IPS DF 19.7 (cell line): ENCODE measurements around the gene PDIA5.
"Not testable (repeated sequence)": the region's sequence is repeated elsewhere in the genome, so short reads cannot be mapped to it uniquely, and the experiment has no call there.

Source experiments
- DNase-seq: peaks from one replicate; pipeline ENCODE4 v3.0.0-alpha.2; 2013; ENCODE audit warnings: low read depth, low spot score

PDIA5 gene

GRCh38 chr3:123148772-123149171, 81.9 kb downstream of the PDIA5 start:
- DNase-seq: no peak

- DNase-seq: no peak
Measured at GRCh38 chr3:123149525-123149924, 82.7 kb downstream of the PDIA5 start.

GRCh38 chr3:123150449-123151215, 83.8 kb downstream of the PDIA5 start:
- no peak for DNase-seq

GRCh38 chr3:123151251-123151705, 84.5 kb downstream of the PDIA5 start:
- no peak for DNase-seq

GRCh38 chr3:123151853-123152420, 85.1 kb downstream of the PDIA5 start:
- not testable (repeated sequence) for DNase-seq

GRCh38 chr3:123152687-123153086, 85.9 kb downstream of the PDIA5 start:
- no peak for DNase-seq

GRCh38 chr3:123153125-123154019, 86.5 kb downstream of the PDIA5 start:
- no peak for DNase-seq

- no peak for DNase-seq
Measured at GRCh38 chr3:123154020-123154985, 87.5 kb downstream of the PDIA5 start.

- no peak for DNase-seq
Measured at GRCh38 chr3:123155471-123156011, 88.7 kb downstream of the PDIA5 start.

- no peak for DNase-seq
Measured at GRCh38 chr3:123156276-123156995, 89.6 kb downstream of the PDIA5 start.

GRCh38 chr3:123157209-123157597, 90.4 kb downstream of the PDIA5 start:
- DNase-seq: no peak

- DNase-seq: no peak
Measured at GRCh38 chr3:123157598-123158287, 90.9 kb downstream of the PDIA5 start.

GRCh38 chr3:123158330-123158729, 91.5 kb downstream of the PDIA5 start:
- no peak for DNase-seq

- no peak for DNase-seq
Measured at GRCh38 chr3:123158899-123159390, 92.1 kb downstream of the PDIA5 start.

GRCh38 chr3:123159926-123160635, 93.3 kb downstream of the PDIA5 start:
- no peak for DNase-seq

- no peak for DNase-seq
Measured at GRCh38 chr3:123161167-123161566, 94.3 kb downstream of the PDIA5 start.

- DNase-seq: no peak
Measured at GRCh38 chr3:123163141-123163540, 96.3 kb downstream of the PDIA5 start.

GRCh38 chr3:123165163-123165562, 98.3 kb downstream of the PDIA5 start:
- DNase-seq: no peak

- DNase-seq: no peak
Measured at GRCh38 chr3:123167686-123168085, 100.9 kb downstream of the PDIA5 start.
